ENCODE measurements around the gene BTC.

GRCh38 chr4:74764119-74764518 is 30.2 kb downstream of the BTC start:
- no peak for TF ChIP-seq BHLHE40 (IDR thresholded peaks at IDR 0.05; ENCODE audit: borderline replicate concordance)
- no peak for TF ChIP-seq ARNT (IDR thresholded peaks at IDR 0.05)
- TF ChIP-seq TARDBP (IDR thresholded peaks at IDR 0.05), result no peak
- no peak for TF ChIP-seq SP1 (IDR thresholded peaks at IDR 0.05)

Measured in HEK293T (cell line).